ENCODE data around the gene SLC45A2.
A peak's percentile ranks its signal among the peaks of the same experiment; 100 is the strongest.

The SLC45A2 gene

GRCh38 chr5:34009610-34010009 lies 25.1 kb upstream of the SLC45A2 start:
- peaks cover 52% of the 10 kb centered on the region for H3K4me1 Mint-ChIP-seq
- no peak for DNase-seq
- peaks cover 9% of the 10 kb centered on the region for H3K9me3 Mint-ChIP-seq
- H3K4me3 Mint-ChIP-seq = peak overlapping the region; percentile 89
- peaks cover 21% of the 10 kb centered on the region for H3K36me3 Mint-ChIP-seq (ENCODE audit: low read depth)
- no peak overlapping the region for H3K27ac Mint-ChIP-seq
- H3K27me3 Mint-ChIP-seq (ENCODE audit: low read depth, poor library complexity) = no peaks in the 10 kb centered on the region
- no peak for TF ChIP-seq CTCF (IDR thresholded peaks at IDR 0.05)

- peaks cover 7% of the 10 kb centered on the region for H3K9me3 Mint-ChIP-seq
- H3K4me1 Mint-ChIP-seq = peaks cover 59% of the 10 kb centered on the region
- no peak for TF ChIP-seq CTCF (IDR thresholded peaks at IDR 0.05)
- no peak for DNase-seq
- peaks cover 26% of the 10 kb centered on the region for H3K36me3 Mint-ChIP-seq (ENCODE audit: low read depth)
- H3K27me3 Mint-ChIP-seq (ENCODE audit: low read depth, poor library complexity) = no peaks in the 10 kb centered on the region
- H3K4me3 Mint-ChIP-seq = peak overlapping the region; percentile 89
- H3K27ac Mint-ChIP-seq = peak overlapping the region; percentile 98
These were observed 24.3 kb upstream of the SLC45A2 start for GRCh38 chr5:34008802-34009201.

GRCh38 chr5:34007621-34008600 lies 23.4 kb upstream of the SLC45A2 start, which contains the start of gene AMACR:
Gene AMACR, minus strand, starts transcription at chr5:34008050. Its CDS starts 31 bp downstream, at chr5:34008019.
- Mint-ChIP-seq H3K4me3 (peak within 1 kb of the TSS; percentile 89), H3K27me3 (ENCODE audit: low read depth, poor library complexity) (peaks cover 2% of the 10 kb centered on the region), H3K9me3 (no peaks in the 10 kb centered on the region), H3K4me1 (peaks cover 68% of the 10 kb centered on the region), H3K36me3 (ENCODE audit: low read depth) (peaks cover 28% of the 10 kb centered on the region), H3K27ac (peak within 1 kb of the TSS; percentile 98)
- no peak for TF ChIP-seq CTCF (IDR thresholded peaks at IDR 0.05)
- DNase-seq = peak; percentile 95

GRCh38 chr5:34007201-34007620 lies 22.7 kb upstream of the SLC45A2 start:
- H3K9me3 Mint-ChIP-seq = no peaks in the 10 kb centered on the region
- H3K4me1 Mint-ChIP-seq = peaks cover 75% of the 10 kb centered on the region
- peak overlapping the region; percentile 89 for H3K4me3 Mint-ChIP-seq
- H3K36me3 Mint-ChIP-seq (ENCODE audit: low read depth) = peaks cover 34% of the 10 kb centered on the region
- no peak for DNase-seq
- no peak for TF ChIP-seq CTCF (IDR thresholded peaks at IDR 0.05)
- H3K27ac Mint-ChIP-seq = peak overlapping the region; percentile 93
- peaks cover 2% of the 10 kb centered on the region for H3K27me3 Mint-ChIP-seq (ENCODE audit: low read depth, poor library complexity)

GRCh38 chr5:34005681-34006080 lies 21.2 kb upstream of the SLC45A2 start:
- no peak for TF ChIP-seq CTCF (IDR thresholded peaks at IDR 0.05)
- no peak overlapping the region for H3K27ac Mint-ChIP-seq
- peak overlapping the region; percentile 89 for H3K4me3 Mint-ChIP-seq
- no peaks in the 10 kb centered on the region for H3K9me3 Mint-ChIP-seq
- H3K36me3 Mint-ChIP-seq (ENCODE audit: low read depth) = peaks cover 34% of the 10 kb centered on the region
- no peak for DNase-seq
- peaks cover 87% of the 10 kb centered on the region for H3K4me1 Mint-ChIP-seq
- H3K27me3 Mint-ChIP-seq (ENCODE audit: low read depth, poor library complexity) = peaks cover 2% of the 10 kb centered on the region
